Type B pancreatic cell (in vitro differentiated cells): Measurements from ENCODE around the gene TFDP1. TPM values are rescaled to one million over a fixed set of nuclear protein-coding genes. Genes with fewer than 3 reads are reported as not detected.
"Not testable (repeated sequence)": the region's sequence is repeated elsewhere in the genome, so short reads cannot be mapped to it uniquely, and the experiment has no call there.

Experiments
- DNase-seq: peaks from one replicate; pipeline ENCODE4 v3.0.0; 2021; ENCODE audit warnings: mixed read lengths; ENCODE audit not compliant: unreplicated experiment; ENCODE audit errors: extremely low spot score
- H3K27ac Mint-ChIP-seq: 2 replicates; pipeline ENCODE4 v1.8.0; 2021; ENCODE audit warnings: mild to moderate bottlenecking, mixed read lengths
- H3K27me3 Mint-ChIP-seq: 2 replicates; pipeline ENCODE4 v1.8.0; 2021; ENCODE audit warnings: mixed read lengths
- H3K36me3 Mint-ChIP-seq: 2 replicates; pipeline ENCODE4 v1.8.0; 2021; ENCODE audit warnings: mixed read lengths
- H3K4me1 Mint-ChIP-seq: one replicate; pipeline ENCODE4 v1.8.0; 2021; ENCODE audit warnings: mixed read lengths; ENCODE audit not compliant: unreplicated experiment
- H3K4me3 Mint-ChIP-seq: 2 replicates; pipeline ENCODE4 v1.8.0; 2021; ENCODE audit warnings: mild to moderate bottlenecking, mixed read lengths
- H3K9me3 Mint-ChIP-seq: 2 replicates; pipeline ENCODE4 v1.8.0; 2021; ENCODE audit warnings: mixed read lengths
- CTCF ChIP-seq: fragments of 200-600 bp; sonication (generic); conservative IDR thresholded peaks from 2 replicates; pipeline ENCODE4 v1.5.0; 2021; ENCODE audit warnings: antibody characterized with exemption, mild to moderate bottlenecking
- total RNA-seq: library from RNA; stranded (reverse); gene quantifications from 2 replicates; pipeline ENCODE4 v1.2.1, GENCODE V29; 2021; ENCODE audit warnings: low replicate concordance

Gene TFDP1
- total RNA-seq, 1 donor from 2014 or later: 78.8 TPM

GRCh38 chr13:113591750-113592149 lies 7.2 kb downstream of the TFDP1 start:
- H3K36me3 Mint-ChIP-seq: peaks cover 34% of the 10 kb centered on the region
- no peak for TF ChIP-seq CTCF
- no peaks in the 10 kb centered on the region for H3K9me3 Mint-ChIP-seq
- no peak for DNase-seq
- H3K4me1 Mint-ChIP-seq: peaks cover 15% of the 10 kb centered on the region
- no peaks in the 10 kb centered on the region for H3K27me3 Mint-ChIP-seq
- H3K4me3 Mint-ChIP-seq: no peak overlapping the region
- no peak overlapping the region for H3K27ac Mint-ChIP-seq

GRCh38 chr13:113592571-113592970 lies 8.0 kb downstream of the TFDP1 start:
- peaks cover 11% of the 10 kb centered on the region for H3K4me1 Mint-ChIP-seq
- DNase-seq: peak; percentile 54
- H3K4me3 Mint-ChIP-seq: no peak overlapping the region
- peaks cover 40% of the 10 kb centered on the region for H3K36me3 Mint-ChIP-seq
- H3K27me3 Mint-ChIP-seq: no peaks in the 10 kb centered on the region
- no peaks in the 10 kb centered on the region for H3K9me3 Mint-ChIP-seq
- H3K27ac Mint-ChIP-seq: no peak overlapping the region
- TF ChIP-seq CTCF: no peak

- H3K4me1 Mint-ChIP-seq, H3K27me3 Mint-ChIP-seq, H3K27ac Mint-ChIP-seq, H3K9me3 Mint-ChIP-seq, H3K4me3 Mint-ChIP-seq, DNase-seq: not testable (repeated sequence)
- peaks cover 37% of the 10 kb centered on the region for H3K36me3 Mint-ChIP-seq
Observed at GRCh38 chr13:113594066-113594821, 9.7 kb downstream of the TFDP1 start.

- H3K4me3 Mint-ChIP-seq: no peak overlapping the region
- H3K27me3 Mint-ChIP-seq: no peaks in the 10 kb centered on the region
- peaks cover 42% of the 10 kb centered on the region for H3K36me3 Mint-ChIP-seq
- no peak for TF ChIP-seq CTCF
- DNase-seq: no peak
- no peaks in the 10 kb centered on the region for H3K9me3 Mint-ChIP-seq
- peaks cover 7% of the 10 kb centered on the region for H3K4me1 Mint-ChIP-seq
- H3K27ac Mint-ChIP-seq: no peak overlapping the region
Observed at GRCh38 chr13:113595131-113595530, 10.6 kb downstream of the TFDP1 start.

GRCh38 chr13:113596321-113597200 lies 12.0 kb downstream of the TFDP1 start:
- H3K4me1 Mint-ChIP-seq: peaks cover 4% of the 10 kb centered on the region

More at GRCh38 chr13:113596321-113597200, 12.0 kb downstream of the TFDP1 start:
- Mint-ChIP-seq H3K9me3 (no peaks in the 10 kb centered on the region), H3K36me3 (peaks cover 38% of the 10 kb centered on the region), H3K4me3 (no peak overlapping the region), H3K27ac (no peak overlapping the region), H3K27me3 (no peaks in the 10 kb centered on the region)
- DNase-seq: no peak
- TF ChIP-seq CTCF: no peak
